Pulmonary artery endothelial cell (primary cell): ENCODE measurements around the gene NUP62. TPM values are rescaled to one million over a fixed set of nuclear protein-coding genes. Genes with fewer than 3 reads are reported as not detected.

Experiments
- DNase-seq: peaks from one replicate; pipeline ENCODE4 v3.0.0-alpha.2; 2011; ENCODE audit warnings: low read depth, low spot score
- total RNA-seq: library from RNA; depleted of rRNA; stranded (reverse); fragments of >200 nt; gene quantifications from 2 replicates; pipeline ENCODE4 v1.2.3, GENCODE V29; 2014

The NUP62 gene
- total RNA-seq, 1 donor from 2014 or later = 33.8 TPM

DNA sequence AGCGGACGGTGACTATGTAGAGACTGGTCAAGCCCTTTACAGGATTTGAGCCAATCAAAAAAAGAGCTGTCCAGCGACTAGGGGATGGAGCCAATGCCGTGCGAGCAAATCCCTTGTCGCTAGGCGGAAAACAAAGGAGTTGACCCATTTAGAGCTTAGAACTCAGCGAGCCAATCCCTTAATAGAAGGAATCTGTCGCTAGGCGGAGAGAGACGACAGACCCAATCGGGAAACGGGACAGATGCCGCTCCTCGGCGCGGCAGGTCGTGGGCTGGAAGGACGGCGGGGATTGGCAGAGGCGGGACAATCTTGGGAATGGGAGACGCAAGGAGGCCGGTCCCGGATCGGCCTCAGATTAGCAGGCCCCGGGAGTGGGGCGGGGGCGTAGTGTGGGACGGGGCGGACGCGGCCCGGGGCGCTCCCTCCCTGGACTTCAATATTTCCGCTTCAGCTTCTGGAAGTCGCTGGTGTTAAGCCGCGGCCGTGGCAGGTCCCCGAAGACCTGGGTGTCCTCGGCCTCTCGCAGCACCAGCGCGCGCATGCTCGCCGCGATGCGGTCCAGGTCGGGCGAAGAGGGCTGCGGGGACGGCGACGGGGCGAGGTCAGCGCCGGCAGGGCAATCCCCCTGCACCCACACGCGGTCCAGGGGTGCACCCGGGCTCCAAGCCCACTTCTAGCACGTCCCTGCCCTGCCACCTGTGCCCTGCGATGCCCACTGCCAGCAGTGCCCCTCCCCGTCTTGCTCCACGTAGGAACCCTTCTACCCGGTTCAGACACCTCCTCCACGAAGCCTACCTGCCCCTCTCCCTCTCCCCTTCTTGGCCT lies 59.6 kb downstream of the NUP62 start:
- peak; percentile 99 for DNase-seq

DNA sequence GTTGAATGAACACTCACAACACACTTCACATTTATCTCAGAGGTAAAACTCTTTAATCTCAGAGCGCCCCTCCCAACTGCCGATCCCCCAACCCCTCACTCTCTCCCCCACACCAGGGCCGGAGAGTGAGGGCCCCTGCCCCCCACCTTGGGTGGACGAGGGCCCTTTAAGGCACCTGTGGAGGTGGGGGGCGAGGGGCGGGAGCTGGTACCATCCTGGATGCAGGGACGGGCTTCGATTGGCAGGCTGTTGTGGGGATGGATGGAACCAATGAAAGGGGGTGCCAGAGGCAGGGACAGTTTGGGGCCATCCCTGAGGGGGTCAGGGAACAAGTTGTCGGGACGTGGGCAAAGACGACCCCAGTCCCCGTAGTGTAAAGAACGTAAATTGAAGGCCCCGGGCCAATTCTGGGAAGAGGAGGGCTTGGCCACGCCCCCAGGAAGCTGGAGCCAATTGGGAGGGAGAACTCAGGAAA lies 60.3 kb downstream of the NUP62 start:
- DNase-seq = no peak

DNA sequence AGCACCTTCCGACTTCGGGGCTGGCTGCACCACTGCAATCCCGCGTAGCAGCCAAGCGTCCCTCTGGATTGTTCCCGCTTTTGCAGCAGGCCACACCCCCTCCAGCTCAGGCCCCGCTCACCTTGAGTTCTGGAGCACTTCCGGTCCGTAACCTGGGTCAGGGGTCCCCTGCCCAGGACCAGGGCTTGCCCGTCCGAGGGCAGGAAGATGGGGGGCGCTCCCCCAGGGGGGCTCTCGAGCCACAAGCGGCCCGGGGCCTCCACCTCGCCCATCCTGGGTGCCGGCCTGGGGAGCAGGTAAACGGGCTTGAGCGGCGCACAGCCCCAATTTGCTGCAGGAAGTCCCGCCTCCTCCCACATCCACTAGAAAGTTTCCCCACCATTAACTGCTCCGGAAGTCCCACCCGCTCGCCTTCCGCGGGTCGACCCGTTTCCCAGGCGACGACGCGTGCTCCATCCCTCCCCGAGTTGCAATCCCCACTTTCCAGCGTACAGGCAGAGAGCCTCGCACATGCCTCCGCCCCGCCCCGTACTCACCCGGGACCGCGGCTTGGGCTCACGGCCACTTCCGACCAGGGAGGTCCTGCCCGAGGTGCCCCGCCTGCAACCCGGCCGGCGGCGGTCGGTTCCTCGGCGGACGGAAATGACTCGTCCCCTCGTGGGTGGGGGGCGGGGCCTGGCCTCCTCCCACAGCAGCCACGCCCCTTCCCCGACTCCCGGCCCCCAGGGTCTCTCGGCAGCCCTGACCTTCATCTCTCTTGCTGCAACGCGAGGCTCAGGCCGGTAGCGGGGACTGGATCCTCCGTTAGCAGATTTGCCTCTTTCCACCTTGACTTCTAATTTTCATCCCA lies 62.1 kb downstream of the NUP62 start, which contains the start of gene PNKP:
Gene PNKP (minus strand): TSS at position 644 of the 850 bp plus-strand sequence. CDS start 372 bp downstream, at position 272.
- DNase-seq = peak; percentile 57

DNA sequence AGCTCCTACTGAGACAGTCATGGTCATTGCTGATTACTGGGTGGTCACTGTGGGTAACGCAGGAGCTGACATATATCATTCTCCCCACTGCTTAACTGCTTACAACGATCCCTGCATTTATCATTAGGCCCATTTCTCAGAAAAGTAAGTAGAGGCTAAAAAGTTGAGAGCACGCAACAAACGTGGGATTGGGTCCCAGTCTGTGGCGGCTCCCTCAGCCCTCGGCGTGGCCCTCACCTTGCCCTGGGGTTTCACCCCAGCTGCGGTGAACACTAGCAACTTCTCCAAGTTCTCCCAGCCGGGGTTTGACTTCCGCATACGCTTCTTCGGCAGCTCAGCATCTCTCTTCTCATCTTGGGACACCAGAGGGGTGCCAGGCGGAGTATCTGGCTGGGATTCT lies 64.4 kb downstream of the NUP62 start:
- DNase-seq = no peak

DNA sequence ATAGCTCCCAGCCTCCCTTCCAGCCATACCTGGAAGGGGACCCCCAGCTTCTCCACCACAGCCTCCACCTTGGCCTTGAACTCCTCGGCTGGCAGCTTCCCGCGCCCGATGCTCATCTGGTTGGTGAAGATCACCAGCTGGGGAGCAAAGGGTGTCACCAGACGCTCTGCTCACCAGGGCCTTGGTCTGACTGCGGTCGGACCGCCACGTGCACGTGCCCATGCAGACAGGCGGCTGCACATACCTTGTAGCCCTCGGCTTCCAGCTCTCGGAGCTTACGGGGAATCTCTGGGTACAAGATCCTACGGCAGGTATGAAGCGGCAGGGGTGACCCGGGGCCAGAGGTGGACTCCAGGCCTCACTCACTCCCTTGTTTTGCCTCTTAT lies 65.4 kb downstream of the NUP62 start:
- no peak for DNase-seq

DNA sequence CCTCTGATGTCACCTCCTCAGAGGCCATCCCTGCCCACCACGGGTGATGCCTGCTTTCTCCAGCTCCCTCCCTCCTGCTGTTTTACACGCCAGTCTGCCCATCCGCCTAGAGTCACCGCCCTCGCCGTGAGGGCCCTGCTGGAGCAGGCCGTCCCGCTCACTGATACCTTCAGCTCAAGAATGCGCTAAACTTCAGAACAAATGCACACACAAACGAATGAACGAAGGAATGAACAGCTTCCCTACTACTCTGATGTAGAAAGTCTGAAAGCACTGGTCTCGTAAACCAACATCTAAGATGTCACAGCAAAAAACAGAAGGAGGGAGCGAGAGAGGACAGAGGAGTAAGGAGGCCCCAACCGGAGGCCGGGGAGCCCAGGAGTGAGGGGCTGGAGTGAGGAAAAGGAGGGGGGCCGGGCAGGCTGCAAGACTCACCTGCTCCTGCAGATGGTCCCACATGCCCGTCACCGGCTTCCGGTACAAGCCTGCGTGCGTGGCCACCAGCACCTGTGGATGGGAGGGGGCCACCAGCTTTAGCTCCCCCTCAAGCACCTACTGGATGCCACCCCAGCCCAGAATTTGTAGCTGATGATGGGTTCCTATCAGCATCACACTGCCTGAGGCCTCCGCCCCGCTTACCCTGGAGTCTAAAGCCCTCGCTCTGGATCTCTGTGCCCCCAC lies 65.9 kb downstream of the NUP62 start:
- no peak for DNase-seq

DNA sequence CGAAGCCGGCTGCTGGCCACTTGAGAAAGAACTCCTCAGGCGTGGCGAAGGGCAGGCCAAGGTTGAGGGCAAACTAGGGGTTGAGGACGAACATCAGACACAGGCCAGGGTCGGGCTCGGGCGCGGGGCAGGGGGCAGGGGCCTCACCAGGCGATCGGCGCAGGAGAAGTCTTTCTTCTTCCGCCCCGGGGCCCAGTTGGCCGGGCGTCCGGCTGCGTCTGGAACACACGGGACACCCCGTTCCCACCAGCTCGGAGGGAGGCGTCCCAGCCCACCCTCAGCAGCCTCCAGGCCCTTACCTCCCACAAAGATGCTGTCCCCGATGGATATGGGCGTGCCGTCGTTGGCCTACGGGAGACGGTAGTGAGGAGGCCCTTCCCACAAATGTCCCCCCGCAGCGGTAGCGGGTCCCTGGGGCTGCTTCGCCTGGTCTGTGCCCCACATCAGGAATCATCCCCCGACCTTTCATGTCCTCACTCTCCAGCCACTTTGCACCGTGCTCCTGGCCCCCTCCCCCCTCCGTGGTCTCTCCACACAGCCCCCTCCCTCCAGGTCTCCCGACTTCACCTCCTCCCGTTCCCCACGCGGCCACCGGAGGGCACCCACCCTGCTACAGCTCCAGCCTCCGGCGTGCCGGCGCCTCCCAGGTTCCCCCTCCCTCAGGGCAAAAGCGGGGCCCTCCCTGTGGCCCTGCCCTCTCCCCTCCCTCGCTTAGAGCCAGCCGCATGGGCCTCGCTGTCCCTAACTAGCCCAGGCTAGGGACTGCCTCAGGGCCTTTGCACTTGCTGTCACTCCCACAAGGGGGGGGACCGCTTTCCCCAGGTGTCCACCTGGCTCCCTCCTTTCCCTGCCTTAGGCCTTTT lies 66.7 kb downstream of the NUP62 start:
- no peak for DNase-seq

DNA sequence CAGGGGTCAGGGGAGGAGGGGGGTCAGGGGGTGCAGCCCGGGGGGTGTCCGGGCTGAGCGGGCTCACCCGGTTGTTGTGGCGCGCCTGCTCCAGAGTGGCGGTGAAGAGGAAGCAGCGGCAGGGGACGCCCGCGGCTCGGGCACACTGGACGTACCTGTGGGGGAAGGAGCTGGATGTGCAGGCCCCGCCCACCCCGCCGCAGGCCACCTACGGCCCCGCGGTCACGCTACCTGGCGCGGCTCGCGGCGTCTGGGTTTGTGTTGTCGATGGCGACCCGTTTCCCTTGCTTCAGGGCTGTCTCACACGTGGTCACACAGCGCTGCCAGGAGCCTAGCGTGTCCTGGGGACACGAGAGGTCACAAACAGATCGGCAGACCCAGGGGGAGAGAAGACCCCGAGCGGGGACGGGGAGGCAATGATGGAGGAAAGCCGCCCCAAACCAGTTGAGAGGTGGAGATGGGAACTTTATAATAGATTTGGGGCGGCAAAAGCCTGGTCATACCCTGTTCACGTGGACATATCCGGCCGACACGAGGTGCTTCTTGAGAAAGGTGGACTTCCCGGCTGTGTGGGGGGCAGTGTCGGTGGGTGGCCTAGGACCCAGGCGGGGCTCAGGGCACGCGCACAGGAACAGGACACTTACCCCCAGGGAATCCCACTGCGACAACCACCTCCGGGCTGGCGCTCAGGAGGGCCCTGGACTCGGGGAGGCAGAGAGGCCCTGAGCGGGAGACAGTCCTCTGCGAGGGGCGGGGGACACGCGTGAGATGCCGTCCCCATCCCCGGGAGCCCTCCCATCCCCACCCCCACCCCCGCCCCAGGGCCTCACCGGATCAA lies 67.5 kb downstream of the NUP62 start:
- DNase-seq = no peak

DNA sequence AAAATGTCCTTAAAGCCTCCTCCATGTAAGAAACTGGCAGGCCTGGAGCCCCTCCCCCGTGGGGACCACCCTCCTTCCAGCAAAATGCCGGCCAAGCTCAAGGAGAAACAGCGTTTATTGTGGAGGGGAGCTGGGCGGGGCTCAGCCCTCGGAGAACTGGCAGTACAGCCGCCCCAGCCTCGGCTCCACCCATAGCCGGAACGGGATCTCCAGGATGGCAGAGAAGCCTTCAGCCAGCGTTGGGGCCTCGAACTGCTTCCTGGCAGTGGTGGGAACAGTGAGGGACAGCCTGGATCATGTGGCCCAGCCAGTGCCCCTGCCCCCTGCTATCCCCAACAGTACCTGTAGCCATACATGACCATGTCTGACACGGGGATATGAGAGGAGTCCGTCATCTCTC lies 68.2 kb downstream of the NUP62 start:
- DNase-seq = no peak

DNA sequence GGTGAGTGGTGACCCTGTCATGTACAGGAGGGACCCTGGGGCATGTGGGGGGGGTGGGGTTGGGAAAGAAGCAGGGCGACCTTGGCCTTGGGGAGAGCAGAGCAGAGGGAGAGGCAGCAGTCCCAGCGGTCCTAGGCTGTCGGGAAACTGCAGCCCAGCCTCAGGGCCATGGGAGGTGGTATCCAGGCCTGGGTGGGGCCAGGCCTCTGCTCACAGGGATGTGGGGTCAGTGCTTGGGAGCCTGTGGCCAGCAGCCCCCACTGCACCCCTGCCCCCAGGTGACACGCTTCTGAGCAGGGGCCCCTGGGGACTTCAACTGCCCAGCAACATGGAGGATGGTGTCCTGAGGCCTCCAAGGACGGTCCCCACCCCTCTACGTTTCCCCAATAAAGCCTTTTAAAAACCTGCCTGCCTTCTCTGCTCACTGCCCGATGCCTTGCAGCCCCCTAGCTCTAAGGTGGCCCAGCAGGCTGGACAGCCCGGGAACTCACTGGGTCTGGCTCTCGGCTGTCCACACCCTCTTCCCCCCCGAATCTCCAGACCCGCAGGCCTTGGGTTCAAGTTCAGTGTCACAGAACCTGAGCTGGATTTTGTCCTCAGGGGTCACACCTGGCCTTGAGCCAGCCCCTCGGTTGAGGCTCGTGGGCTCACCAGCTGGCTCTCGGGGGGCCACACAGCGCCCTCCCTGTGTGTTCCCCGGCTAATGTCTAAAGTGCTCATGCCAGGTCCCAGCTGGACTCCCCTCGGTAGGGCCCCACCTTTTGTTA lies 68.8 kb downstream of the NUP62 start:
- no peak for DNase-seq

DNA sequence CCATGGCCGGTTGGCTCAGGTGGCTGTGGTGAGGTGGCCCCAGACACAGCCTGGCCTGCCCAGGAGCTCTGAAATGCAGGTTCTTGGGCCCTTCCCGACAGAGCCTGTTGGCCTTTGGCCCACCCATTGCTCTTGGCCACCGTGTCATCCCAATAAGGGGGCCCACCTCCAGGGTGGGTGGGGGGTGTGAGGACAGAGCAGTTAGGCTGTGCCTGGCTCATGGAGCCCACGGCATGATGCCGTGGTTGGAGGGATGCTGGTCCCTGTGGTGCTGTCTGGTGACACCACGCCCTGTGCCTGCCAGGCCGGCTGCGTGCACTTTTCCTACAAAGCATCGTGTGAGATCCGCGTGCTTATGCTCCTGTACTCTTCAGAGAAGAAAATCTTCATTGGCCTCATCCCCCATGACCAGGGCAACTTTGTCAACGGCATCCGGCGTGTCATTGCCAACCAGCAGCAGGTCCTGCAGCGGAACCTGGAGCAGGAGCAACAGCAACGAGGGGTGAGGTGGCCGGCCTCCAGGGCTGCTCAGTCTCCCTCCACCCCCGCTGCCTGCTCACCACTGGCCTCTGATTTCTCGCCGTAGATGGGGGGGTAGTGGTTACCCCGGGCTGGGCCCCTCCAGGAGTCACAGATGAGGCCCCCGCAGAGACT lies 69.5 kb downstream of the NUP62 start:
- DNase-seq = no peak

DNA sequence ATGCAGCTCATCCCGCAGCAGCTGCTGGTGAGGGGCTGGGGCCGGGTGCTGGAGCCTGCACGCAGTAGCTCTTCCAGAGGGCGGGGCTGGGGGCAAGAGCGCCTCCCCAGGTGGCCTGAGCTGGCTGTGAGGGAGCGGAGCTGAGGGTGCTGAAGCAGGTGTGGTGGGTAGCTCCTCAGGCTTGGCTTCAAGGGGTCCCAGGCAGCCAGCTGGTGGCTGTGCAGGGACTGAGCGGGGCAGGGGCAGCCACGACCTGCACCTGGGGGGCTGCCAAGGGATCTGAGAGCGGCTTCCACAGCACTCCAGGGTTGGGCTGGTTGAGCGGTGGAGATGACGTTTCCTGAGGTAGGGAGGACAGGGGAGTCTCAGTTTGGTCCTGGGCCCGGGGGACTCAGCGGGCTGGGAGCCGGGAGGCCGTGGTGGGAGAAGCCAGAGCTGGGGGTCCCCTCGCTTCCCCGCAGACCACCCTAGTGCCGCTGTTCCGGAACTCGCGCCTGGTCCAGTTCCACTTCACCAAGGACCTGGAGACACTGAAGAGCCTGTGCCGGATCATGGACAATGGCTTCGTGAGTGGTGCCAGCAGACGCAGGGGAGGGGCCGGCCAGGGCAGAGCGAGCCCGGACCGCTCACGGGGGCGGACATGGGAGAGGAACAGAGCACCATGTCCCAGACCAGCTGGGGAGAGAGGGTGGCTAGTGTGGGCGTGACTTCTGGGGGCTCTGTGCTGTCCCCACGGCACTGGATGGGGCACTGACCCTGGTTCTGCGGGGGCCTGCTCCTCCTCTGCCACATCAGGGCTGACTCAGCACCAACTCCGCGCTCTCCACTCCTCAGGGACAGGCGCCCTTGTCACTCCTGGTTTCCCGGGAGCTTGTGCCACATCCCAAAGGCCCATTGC lies 71.0 kb downstream of the NUP62 start:
- DNase-seq = no peak

DNA sequence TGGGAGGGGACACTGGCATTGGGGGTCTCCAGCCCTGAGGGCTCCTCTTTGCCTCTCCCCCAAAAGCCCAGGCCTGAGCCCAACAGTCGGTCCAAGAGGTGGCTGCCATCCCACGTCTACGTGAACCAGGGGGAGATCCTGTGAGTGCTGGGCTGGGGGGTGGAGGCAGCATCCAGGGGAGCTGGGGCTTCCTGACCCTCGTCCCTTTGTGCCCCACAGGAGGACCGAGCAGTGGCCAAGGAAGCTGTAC lies 71.5 kb downstream of the NUP62 start:
- DNase-seq = no peak

DNA sequence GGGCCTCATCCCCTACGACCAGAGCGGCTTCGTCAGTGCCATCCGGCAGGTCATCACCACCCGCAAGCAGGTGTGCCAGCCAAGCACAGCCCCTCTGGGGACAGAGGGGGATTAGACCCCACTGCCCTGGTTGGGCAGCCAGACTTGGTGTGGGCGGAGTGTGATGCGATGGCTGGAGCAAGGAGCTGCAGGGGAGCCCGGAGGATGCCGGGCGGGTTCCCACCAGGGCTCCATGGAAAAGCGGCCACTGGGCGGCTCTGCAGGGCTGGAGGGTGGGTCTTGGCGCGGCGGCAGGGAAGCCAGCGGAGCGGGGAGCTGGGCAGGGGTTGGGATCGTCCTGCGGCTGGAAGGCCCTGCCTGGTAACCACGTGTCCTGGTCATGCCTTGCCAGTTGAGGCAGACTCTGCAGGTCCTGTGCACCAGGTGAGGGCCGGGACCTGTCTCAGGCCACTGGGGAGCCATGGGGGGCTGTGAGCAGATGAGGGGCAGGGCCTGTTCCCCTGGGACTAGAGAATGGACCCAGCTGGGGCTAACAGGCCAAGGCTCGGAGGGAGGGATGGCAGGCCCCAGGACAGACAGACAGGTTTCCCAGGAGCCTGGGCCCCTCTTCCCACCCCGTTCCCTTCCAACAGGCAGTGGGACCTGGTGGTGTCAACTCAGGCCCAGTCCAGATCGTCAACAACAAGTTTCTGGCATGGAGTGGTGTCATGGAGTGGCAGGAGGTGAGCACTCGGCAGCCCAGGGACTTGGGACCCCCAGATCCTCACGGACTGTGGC lies 72.1 kb downstream of the NUP62 start:
- no peak for DNase-seq
